ENCODE measurements around the gene PPM1B.

GRCh38 chr2:44134848-44135247 lies 33.8 kb upstream of the PPM1B start:
- TF ChIP-seq, protein P1, sequence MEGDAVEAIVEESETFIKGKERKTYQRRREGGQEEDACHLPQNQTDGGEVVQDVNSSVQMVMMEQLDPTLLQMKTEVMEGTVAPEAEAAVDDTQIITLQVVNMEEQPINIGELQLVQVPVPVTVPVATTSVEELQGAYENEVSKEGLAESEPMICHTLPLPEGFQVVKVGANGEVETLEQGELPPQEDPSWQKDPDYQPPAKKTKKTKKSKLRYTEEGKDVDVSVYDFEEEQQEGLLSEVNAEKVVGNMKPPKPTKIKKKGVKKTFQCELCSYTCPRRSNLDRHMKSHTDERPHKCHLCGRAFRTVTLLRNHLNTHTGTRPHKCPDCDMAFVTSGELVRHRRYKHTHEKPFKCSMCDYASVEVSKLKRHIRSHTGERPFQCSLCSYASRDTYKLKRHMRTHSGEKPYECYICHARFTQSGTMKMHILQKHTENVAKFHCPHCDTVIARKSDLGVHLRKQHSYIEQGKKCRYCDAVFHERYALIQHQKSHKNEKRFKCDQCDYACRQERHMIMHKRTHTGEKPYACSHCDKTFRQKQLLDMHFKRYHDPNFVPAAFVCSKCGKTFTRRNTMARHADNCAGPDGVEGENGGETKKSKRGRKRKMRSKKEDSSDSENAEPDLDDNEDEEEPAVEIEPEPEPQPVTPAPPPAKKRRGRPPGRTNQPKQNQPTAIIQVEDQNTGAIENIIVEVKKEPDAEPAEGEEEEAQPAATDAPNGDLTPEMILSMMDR (conservative IDR thresholded peaks at IDR 0.05; ENCODE audit: low read depth, low read length) = no peak
- no peak for TF ChIP-seq EZH2 (IDR thresholded peaks at IDR 0.05; ENCODE audit: borderline replicate concordance, low read depth, low read length, poor library complexity, severe bottlenecking)

Measured in A673 (cell line).